ENCODE results near the gene SPRY4.

DNA sequence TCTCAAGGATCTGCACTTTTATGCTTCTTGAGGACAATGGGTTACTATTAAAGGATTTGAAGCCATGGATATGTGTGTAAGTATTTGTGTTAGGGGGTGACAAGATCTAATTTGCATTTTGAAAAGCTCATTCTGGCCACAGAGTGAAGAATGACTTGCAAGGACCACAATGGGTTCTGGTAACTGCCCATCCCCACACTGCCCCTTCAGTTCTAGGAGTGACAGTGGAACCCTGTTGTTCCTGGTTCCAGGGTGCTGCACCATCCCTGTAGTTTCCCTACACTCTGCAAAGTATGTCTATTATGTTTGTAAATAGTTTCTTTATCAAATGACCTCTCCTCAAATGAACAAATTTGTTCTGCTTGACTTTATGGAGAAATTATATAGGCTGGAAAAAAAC lies 9.7 kb upstream of the SPRY4 start:
- TF ChIP-seq EZH2 (IDR thresholded peaks at IDR 0.05; ENCODE audit: insufficient read depth, poor library complexity, severe bottlenecking) = no peak
- TF ChIP-seq EZH2phosphoT487 (IDR thresholded peaks at IDR 0.05; ENCODE audit: insufficient read depth, low read depth) = no peak

All from GM23248 (cell line).